Endometrial microvascular endothelial cells (primary cell): ENCODE measurements around the gene SRC. TPM values are rescaled to one million over a fixed set of nuclear protein-coding genes. Genes with fewer than 3 reads are reported as not detected.

Experiments
- in situ Hi-C: cut with HindIII; loops from 2 replicates; pipeline ENCODE4 v1.10.0; 2017; ENCODE audit warnings: low sequenced_read_pairs, low pct_unique_long_range_greater_than_20kb; ENCODE audit errors: inconsistent ontology term
- total RNA-seq: library from RNA; depleted of rRNA; stranded (reverse); fragments of >200 nt; gene quantifications from one replicate; pipeline ENCODE4 v1.2.3, GENCODE V29; 2015; ENCODE audit errors: inconsistent ontology term

SRC gene
- 9.2 TPM for total RNA-seq

- in situ Hi-C loops: no loop called here
These were observed at the start of gene SRC for GRCh38 chr20:37345339-37346235. Gene SRC (plus strand): TSS chr20:37346140. CDS start chr20:37384154, 38,014 bp downstream.

- in situ Hi-C loops: no loop called here
These were observed 49.6 kb upstream of the SRC start for GRCh38 chr20:37296371-37296770.

GRCh38 chr20:37297066-37297736 lies 48.7 kb upstream of the SRC start:
- in situ Hi-C loops: no loop called here

GRCh38 chr20:37298190-37298939 lies 47.6 kb upstream of the SRC start:
- in situ Hi-C loops: no loop called here

- in situ Hi-C loops: no loop called here
These were observed 46.0 kb upstream of the SRC start for GRCh38 chr20:37299718-37300528.

GRCh38 chr20:37301120-37301519 lies 44.8 kb upstream of the SRC start:
- in situ Hi-C loops: no loop called here

GRCh38 chr20:37301558-37301957 lies 44.4 kb upstream of the SRC start:
- in situ Hi-C loops: no loop called here

- in situ Hi-C loops: no loop called here
These were observed 43.0 kb upstream of the SRC start for GRCh38 chr20:37302981-37303380.

- in situ Hi-C loops: no loop called here
These were observed 42.3 kb upstream of the SRC start for GRCh38 chr20:37303637-37304036.

GRCh38 chr20:37305079-37305478 lies 40.9 kb upstream of the SRC start:
- in situ Hi-C loops: no loop called here

GRCh38 chr20:37305839-37306238 lies 40.1 kb upstream of the SRC start:
- in situ Hi-C loops: no loop called here

- in situ Hi-C loops: no loop called here
These were observed 37.6 kb upstream of the SRC start for GRCh38 chr20:37308086-37309050.

GRCh38 chr20:37309290-37309689 lies 36.6 kb upstream of the SRC start:
- in situ Hi-C loops: no loop called here

GRCh38 chr20:37309936-37310590 lies 35.9 kb upstream of the SRC start:
- in situ Hi-C loops: no loop called here

- in situ Hi-C loops: no loop called here
These were observed 35.0 kb upstream of the SRC start for GRCh38 chr20:37310951-37311350.

GRCh38 chr20:37311710-37312355 lies 34.1 kb upstream of the SRC start:
- in situ Hi-C loops: no loop called here
